ENCODE measurements around the gene SNX24. TPM values are rescaled to one million over a fixed set of nuclear protein-coding genes. Genes with fewer than 3 reads are reported as not detected.
A peak's percentile ranks its signal among the peaks of the same experiment; 100 is the strongest.
"Not testable (repeated sequence)": the region's sequence is repeated elsewhere in the genome, so short reads cannot be mapped to it uniquely, and the experiment has no call there.

SNX24 gene
- total RNA-seq, 1 donor from 2014 or later, result 8.5 TPM

- POLR2A ChIA-PET, result interaction anchor here (0.9 to 2.3 kb wide), 6 partner anchors 12 to 578 kb away, joined by 3 to 11 read pairs (median 4); no protein-coding TSS in a partner anchor
- Mint-ChIP-seq H3K4me1 (peaks cover 33% of the 10 kb centered on the region), H3K27ac (peak overlapping the region; percentile 82), H3K27me3 (no peaks in the 10 kb centered on the region), H3K36me3 (ENCODE audit: low read depth) (no peaks in the 10 kb centered on the region), H3K9me3 (no peaks in the 10 kb centered on the region), H3K4me3 (peak overlapping the region; percentile 90)
- ATAC-seq (ENCODE audit: low read depth), result no peak
- TF ChIP-seq CTCF (IDR thresholded peaks at IDR 0.05), result no peak
- CTCF ChIA-PET, result interaction anchor here (1.0 to 2.4 kb wide), 3 partner anchors 15 to 140 kb away, joined by 3 to 9 read pairs (median 3); no protein-coding TSS in a partner anchor
- intact Hi-C loops (cut with micrococcal nuclease), result no loop called here
- DNase-seq, result no peak
Measured at GRCh38 chr5:122844136-122844909, 1.1 kb upstream of the SNX24 start.

DNA sequence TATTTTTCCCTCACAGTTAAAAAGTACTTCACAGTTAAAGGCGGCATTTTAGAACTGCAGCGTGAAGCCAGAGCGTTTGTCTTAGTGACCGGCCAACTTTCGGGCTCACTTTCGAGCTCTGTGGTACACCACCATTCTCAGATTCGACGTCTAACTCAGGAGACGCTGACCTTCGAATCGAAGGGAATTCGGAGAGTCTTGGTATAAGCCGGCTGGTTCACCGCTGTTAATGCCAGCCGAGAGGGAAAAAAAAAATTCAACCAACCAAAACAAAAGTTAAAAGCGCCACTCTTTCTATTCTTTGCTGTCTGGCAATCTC, 544 bp upstream of the SNX24 start:
- intact Hi-C loops (cut with micrococcal nuclease), result loop anchor here (1.0 to 5.0 kb wide), 3 partner anchors 70 to 577 kb away; partner anchors contain the start of genes CEP120 and SNX2
- CTCF ChIA-PET, result interaction anchor here (1.0 to 2.4 kb wide), 3 partner anchors 16 to 141 kb away, joined by 3 to 9 read pairs (median 3); no protein-coding TSS in a partner anchor
- Mint-ChIP-seq H3K27ac (peak overlapping the region; percentile 82), H3K4me1 (peaks cover 36% of the 10 kb centered on the region), H3K36me3 (ENCODE audit: low read depth) (no peaks in the 10 kb centered on the region), H3K27me3 (no peaks in the 10 kb centered on the region), H3K4me3 (peak overlapping the region; percentile 90), H3K9me3 (no peaks in the 10 kb centered on the region)
- ATAC-seq (ENCODE audit: low read depth), result peak; percentile 9
- TF ChIP-seq CTCF (IDR thresholded peaks at IDR 0.05), result no peak
- DNase-seq, result peak; percentile 16
- POLR2A ChIA-PET, result interaction anchor here (0.9 to 2.3 kb wide), 7 partner anchors 12 to 578 kb away, joined by 3 to 11 read pairs (median 4); no protein-coding TSS in a partner anchor

GRCh38 chr5:122846051-122846550, 688 bp downstream of the SNX24 start:
- POLR2A ChIA-PET, result interaction anchor here (0.7 to 2.6 kb wide), 6 partner anchors 14 to 330 kb away, joined by 3 to 12 read pairs (median 6); partner anchors contain the start of gene SNX2
- no peak for ATAC-seq (ENCODE audit: low read depth)
- Mint-ChIP-seq H3K27ac (peak overlapping the region; percentile 69), H3K4me1 (peaks cover 31% of the 10 kb centered on the region), H3K9me3 (no peaks in the 10 kb centered on the region), H3K36me3 (ENCODE audit: low read depth) (no peaks in the 10 kb centered on the region), H3K4me3 (peak overlapping the region; percentile 81), H3K27me3 (no peaks in the 10 kb centered on the region)
- TF ChIP-seq CTCF (IDR thresholded peaks at IDR 0.05), result no peak
- CTCF ChIA-PET, result interaction anchor here (0.6 to 2.4 kb wide), 3 partner anchors 142 to 261 kb away, joined by 3 to 9 read pairs (median 3); no protein-coding TSS in a partner anchor
- no peak for DNase-seq
- intact Hi-C loops (cut with micrococcal nuclease), result loop anchor here (5.0 kb wide), 1 partner anchor 576 kb away; the partner anchor contains the start of gene CEP120

DNA sequence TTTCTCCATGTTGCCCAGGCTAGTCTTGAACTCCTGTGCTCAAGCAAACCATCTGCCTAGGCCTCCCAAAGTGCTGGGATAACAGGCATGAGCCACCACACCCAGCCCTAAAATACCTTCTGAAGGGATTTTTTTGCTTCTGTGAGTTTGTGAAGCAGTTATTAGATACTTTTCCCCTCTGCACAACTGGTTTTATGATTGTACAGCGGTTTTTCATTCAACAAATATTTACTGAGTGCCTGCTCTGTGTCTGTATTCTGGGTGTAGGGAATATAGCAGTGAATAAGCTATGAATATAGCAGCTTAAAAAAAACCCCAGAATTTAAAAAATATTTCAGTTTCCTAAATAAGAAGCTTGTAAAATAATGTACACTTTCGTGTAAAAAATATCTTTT, 2.3 kb downstream of the SNX24 start:
- Mint-ChIP-seq H3K27ac (peak overlapping the region; percentile 50), H3K4me1 (peaks cover 31% of the 10 kb centered on the region), H3K27me3 (no peaks in the 10 kb centered on the region), H3K4me3 (no peak overlapping the region), H3K9me3 (no peaks in the 10 kb centered on the region), H3K36me3 (ENCODE audit: low read depth) (no peaks in the 10 kb centered on the region)
- intact Hi-C loops (cut with micrococcal nuclease), result loop anchor here (5.0 kb wide), 1 partner anchor 575 kb away; the partner anchor contains the start of gene CEP120
- ATAC-seq (ENCODE audit: low read depth) (no peak), DNase-seq (no peak)
- ChIA-PET POLR2A (interaction anchor here (1.2 to 2.6 kb wide), 3 partner anchors 13 to 145 kb away, joined by 3 to 12 read pairs (median 5); partner anchors contain the start of gene SNX2), CTCF (no interaction called here)
- no peak for TF ChIP-seq CTCF (IDR thresholded peaks at IDR 0.05)

DNA sequence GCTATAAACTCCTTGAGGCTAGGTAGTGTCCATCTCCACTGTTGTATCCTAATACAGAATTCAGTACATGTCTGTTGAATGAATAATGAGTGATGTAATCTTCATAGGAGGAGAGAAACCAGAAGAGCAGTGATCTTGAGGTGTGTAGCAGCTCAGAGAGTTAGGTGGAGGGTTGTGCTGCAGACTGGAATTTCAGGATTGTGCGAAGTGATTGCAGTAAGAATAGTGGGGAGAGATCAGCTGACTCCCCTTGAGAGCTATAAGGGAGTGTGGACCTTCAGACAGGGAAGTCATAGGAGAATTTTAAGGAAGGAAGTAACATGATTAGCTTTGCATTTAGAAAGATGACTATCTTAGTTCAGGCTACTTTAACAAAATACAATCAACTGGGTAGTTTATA, 4.4 kb downstream of the SNX24 start:
- TF ChIP-seq CTCF (IDR thresholded peaks at IDR 0.05), result no peak
- ChIA-PET POLR2A (no interaction called here), CTCF (no interaction called here)
- intact Hi-C loops (cut with micrococcal nuclease), result loop anchor here (5.0 kb wide), 1 partner anchor 573 kb away; the partner anchor contains the start of gene CEP120
- peaks cover 19% of the 10 kb centered on the region for H3K4me1 Mint-ChIP-seq
- no peaks in the 10 kb centered on the region for H3K9me3 Mint-ChIP-seq
- no peak overlapping the region for H3K27ac Mint-ChIP-seq
- DNase-seq (no peak), ATAC-seq (ENCODE audit: low read depth) (no peak)
- no peaks in the 10 kb centered on the region for H3K36me3 Mint-ChIP-seq (ENCODE audit: low read depth)
- H3K27me3 Mint-ChIP-seq, result no peaks in the 10 kb centered on the region
- no peak overlapping the region for H3K4me3 Mint-ChIP-seq

GRCh38 chr5:122857538-122857937, 12.1 kb downstream of the SNX24 start:
- CTCF ChIA-PET; ATAC-seq (ENCODE audit: low read depth); H3K36me3 Mint-ChIP-seq (ENCODE audit: low read depth); H3K4me3 Mint-ChIP-seq; H3K9me3 Mint-ChIP-seq; H3K27ac Mint-ChIP-seq; H3K27me3 Mint-ChIP-seq; POLR2A ChIA-PET; DNase-seq; H3K4me1 Mint-ChIP-seq; intact Hi-C loops (cut with micrococcal nuclease): not testable (repeated sequence)

Measured in activated B cell treated with CpG ODN at 0.5 μM for 24 hours (primary cell).